ENCODE measurements around the gene SYT15. TPM values are rescaled to one million over a fixed set of nuclear protein-coding genes. Genes with fewer than 3 reads are reported as not detected.
A peak's percentile ranks its signal among the peaks of the same experiment; 100 is the strongest.

SYT15 gene
- total RNA-seq, 6 donors from 2014 or later, result 11.6 to 52.4 (median 25.4) TPM

GRCh38 chr10:46554166-46554781 lies 24.7 kb upstream of the SYT15 start:
- TF ChIP-seq POLR2A (IDR thresholded peaks at IDR 0.05) (no peak), POLR2AphosphoS5 (IDR thresholded peaks at IDR 0.05) (no peak), EP300 (IDR thresholded peaks at IDR 0.05) (no peak)
- H3K4me1 ChIP-seq, result peaks cover 8 to 19% (median 12%) of the 10 kb centered on the region in 4 donors
- H3K9me3 ChIP-seq, result no peaks in the 10 kb centered on the region
- H3K27ac ChIP-seq, result no peak overlapping the region
- H3K27me3 ChIP-seq, result peaks cover 0 to 23% (median 13%) of the 10 kb centered on the region in 4 donors
- H3K36me3 ChIP-seq, result peaks cover 0 to 9% (median 1%) of the 10 kb centered on the region in 4 donors
- 89% methylated on average over 7 of the region's 7 CpGs for WGBS, 2 donors
- H3K4me3 ChIP-seq, result no peak overlapping the region
- ATAC-seq (ENCODE audit: low FRiP score in 2 of 2), result no peak
- no peak for DNase-seq

GRCh38 chr10:46555366-46555712 lies 23.6 kb upstream of the SYT15 start:
- TF ChIP-seq CTCF (IDR thresholded peaks at IDR 0.05) (no peak), POLR2A (IDR thresholded peaks at IDR 0.05) (no peak), EP300 (IDR thresholded peaks at IDR 0.05) (no peak), POLR2AphosphoS5 (IDR thresholded peaks at IDR 0.05) (no peak)
- peak overlapping the region in 3 of 4 donors; percentile 50 to 62 (median 56) for H3K4me3 ChIP-seq
- H3K9me3 ChIP-seq, result no peaks in the 10 kb centered on the region
- peaks cover 0 to 1% (median 0%) of the 10 kb centered on the region in 4 donors for H3K36me3 ChIP-seq
- H3K4me1 ChIP-seq, result peaks cover 8 to 19% (median 12%) of the 10 kb centered on the region in 4 donors
- DNase-seq (peak in 1 of 2 donors; percentile 32), ATAC-seq (ENCODE audit: low FRiP score in 2 of 2) (peak; percentile 2 to 12)
- peak overlapping the region; percentile 61 to 82 (median 77) for H3K27ac ChIP-seq
- 62 to 65% methylated on average over 4 of the region's 4 CpGs for WGBS, 2 donors
- H3K27me3 ChIP-seq, result peaks cover 0 to 23% (median 13%) of the 10 kb centered on the region in 4 donors

GRCh38 chr10:46555713-46556514 lies 23.0 kb upstream of the SYT15 start:
- Histone ChIP-seq H3K4me1 (peaks cover 8 to 19% (median 12%) of the 10 kb centered on the region in 4 donors), H3K36me3 (no peaks in the 10 kb centered on the region), H3K9me3 (no peaks in the 10 kb centered on the region), H3K4me3 (peak overlapping the region; percentile 11 to 62 (median 53)), H3K27me3 (peaks cover 0 to 23% (median 13%) of the 10 kb centered on the region in 4 donors), H3K27ac (peak overlapping the region; percentile 61 to 82 (median 77))
- TF ChIP-seq CTCF (IDR thresholded peaks at IDR 0.05) (no peak), EP300 (IDR thresholded peaks at IDR 0.05) (no peak), POLR2AphosphoS5 (IDR thresholded peaks at IDR 0.05) (no peak), POLR2A (IDR thresholded peaks at IDR 0.05) (no peak)
- ATAC-seq (ENCODE audit: low FRiP score in 2 of 2) (peak; percentile 9 to 24), DNase-seq (peak; percentile 63 to 88)
- 21 to 27% methylated on average over 41 to 47 of the region's 47 CpGs for WGBS, 2 donors

- H3K4me3 ChIP-seq, result peak within 1 kb of the TSS; percentile 11 to 62 (median 53)
- peak within 1 kb of the TSS; percentile 61 to 82 (median 77) for H3K27ac ChIP-seq
- TF ChIP-seq CTCF (IDR thresholded peaks at IDR 0.05) (no peak), POLR2AphosphoS5 (IDR thresholded peaks at IDR 0.05) (no peak), EP300 (IDR thresholded peaks at IDR 0.05) (no peak), POLR2A (IDR thresholded peaks at IDR 0.05) (peak in 3 of 4 donors; percentile 42 to 80 (median 58))
- peaks cover 8 to 19% (median 12%) of the 10 kb centered on the region in 4 donors for H3K4me1 ChIP-seq
- DNase-seq (peak; percentile 80 to 94), ATAC-seq (ENCODE audit: low FRiP score in 2 of 2) (peak in 1 of 2 donors; percentile 27)
- WGBS, 2 donors, result 4 to 6% methylated on average over 44 to 68 of the region's 74 CpGs
- H3K27me3 ChIP-seq, result peaks cover 0 to 23% (median 13%) of the 10 kb centered on the region in 4 donors
- H3K36me3 ChIP-seq, result no peaks in the 10 kb centered on the region
- no peaks in the 10 kb centered on the region for H3K9me3 ChIP-seq
Measured at GRCh38 chr10:46556515-46557318, 22.2 kb upstream of the SYT15 start, which contains the start of gene GPRIN2. Gene GPRIN2, minus strand, starts transcription at chr10:46556658. Its CDS starts 5,922 bp downstream, at chr10:46550736.

Data from upper lobe of left lung (tissue), 6 donors.